ENCODE measurements around the gene HTRA3. TPM values are rescaled to one million over a fixed set of nuclear protein-coding genes. Genes with fewer than 3 reads are reported as not detected.

The HTRA3 gene
- total and polyA plus RNA-seq, 2 experiments from 2014 or later: 3.2 to 5.2 TPM

DNA sequence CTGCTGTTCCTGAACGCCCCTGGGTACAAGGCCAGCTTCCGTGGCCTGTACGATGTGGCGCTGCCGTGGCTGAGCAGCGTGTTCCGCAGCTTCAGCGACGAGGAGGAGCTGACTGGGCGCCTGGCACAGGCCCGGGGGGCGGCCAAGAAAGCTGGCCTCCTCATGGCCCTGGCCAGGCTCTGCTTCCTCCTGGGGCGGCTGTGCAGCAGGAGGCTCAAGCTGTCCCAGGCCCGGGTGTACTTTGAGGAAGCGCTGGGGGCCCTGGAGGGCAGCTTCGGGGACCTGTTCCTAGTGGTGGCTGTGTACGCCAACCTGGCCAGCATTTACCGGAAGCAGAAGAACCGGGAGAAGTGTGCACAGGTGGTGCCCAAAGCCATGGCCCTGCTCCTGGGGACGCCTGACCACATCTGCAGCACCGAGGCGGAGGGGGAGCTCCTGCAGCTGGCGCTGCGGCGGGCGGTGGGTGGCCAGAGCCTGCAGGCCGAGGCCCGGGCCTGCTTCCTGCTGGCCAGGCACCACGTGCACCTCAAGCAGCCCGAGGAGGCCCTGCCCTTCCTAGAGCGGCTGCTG lies 42.3 kb upstream of the HTRA3 start:
- H3K36me3 ChIP-seq (ENCODE audit: low read depth): no peaks in the 10 kb centered on the region
- WGBS, 2 experiments (ENCODE audit: low coverage in 1 of 2, low lambda C conversion rate in 2 of 2, missing lambda C conversion rate in 2 of 2): 92 to 93% methylated on average over 29 to 30 of the region's 31 CpGs
- peaks cover 8% of the 10 kb centered on the region; the same call in 1 of the 2 replicates for H3K4me1 ChIP-seq (ENCODE audit: insufficient read depth)
- H3K79me2 ChIP-seq (ENCODE audit: insufficient read depth): no peaks in the 10 kb centered on the region
- no peak for TF ChIP-seq EZH2 (IDR thresholded peaks at IDR 0.05; ENCODE audit: insufficient read depth, poor library complexity, severe bottlenecking)
- no peak for TF ChIP-seq EZH2phosphoT487 (IDR thresholded peaks at IDR 0.05; ENCODE audit: insufficient read depth, low read depth)
- H4K20me1 ChIP-seq (ENCODE audit: insufficient read depth): no peaks in the 10 kb centered on the region
- H3K9me2 ChIP-seq (ENCODE audit: insufficient read depth): no peaks in the 10 kb centered on the region
- no peak overlapping the region for H3K4me3 ChIP-seq
- H3K4me2 ChIP-seq (ENCODE audit: unreplicated experiment): no peak overlapping the region
- peaks cover 4% of the 10 kb centered on the region; the same call in 1 of the 2 replicates for H3F3A ChIP-seq (ENCODE audit: insufficient read depth)
- no peak for DNase-seq
- in situ Hi-C loops (cut with MboI): loop anchor here (25.0 kb wide), 1 partner anchor 385 kb away; no protein-coding TSS in a partner anchor
- no peak overlapping the region for H3K27ac ChIP-seq
- no peak overlapping the region for H2AFZ ChIP-seq
- no peaks in the 10 kb centered on the region for H3K27me3 ChIP-seq (replicated peaks; ENCODE audit: insufficient read depth)
- H3K9me3 ChIP-seq (ENCODE audit: low read depth): no peaks in the 10 kb centered on the region
- H3K9ac ChIP-seq: no peak overlapping the region

DNA sequence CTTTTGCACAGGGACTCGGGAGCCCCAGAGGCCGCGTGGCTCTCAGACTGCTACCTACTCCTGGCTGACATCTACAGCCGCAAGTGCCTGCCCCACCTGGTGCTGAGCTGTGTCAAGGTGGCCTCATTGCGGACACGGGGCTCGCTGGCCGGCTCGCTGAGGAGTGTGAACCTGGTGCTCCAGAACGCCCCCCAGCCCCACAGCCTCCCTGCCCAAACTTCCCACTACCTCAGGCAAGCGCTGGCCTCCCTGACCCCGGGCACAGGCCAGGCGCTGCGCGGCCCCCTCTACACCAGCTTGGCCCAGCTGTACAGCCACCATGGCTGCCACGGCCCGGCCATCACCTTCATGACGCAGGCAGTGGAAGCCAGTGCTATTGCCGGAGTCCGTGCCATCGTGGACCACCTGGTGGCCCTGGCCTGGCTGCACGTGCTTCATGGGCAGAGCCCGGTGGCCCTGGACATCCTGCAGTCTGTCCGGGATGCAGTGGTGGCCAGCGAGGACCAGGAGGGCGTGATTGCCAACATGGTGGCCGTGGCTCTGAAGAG lies 41.7 kb upstream of the HTRA3 start:
- WGBS, 2 experiments (ENCODE audit: low coverage in 1 of 2, low lambda C conversion rate in 2 of 2, missing lambda C conversion rate in 2 of 2): 88 to 91% methylated on average over 27 of the region's 27 CpGs
- Histone ChIP-seq H3K36me3 (ENCODE audit: low read depth) (no peaks in the 10 kb centered on the region), H3K4me1 (ENCODE audit: insufficient read depth) (peaks cover 8% of the 10 kb centered on the region; the same call in 1 of the 2 replicates), H3K9me2 (ENCODE audit: insufficient read depth) (no peaks in the 10 kb centered on the region), H3K27me3 (replicated peaks; ENCODE audit: insufficient read depth) (no peaks in the 10 kb centered on the region), H3K27ac (no peak overlapping the region), H2AFZ (no peak overlapping the region), H3F3A (ENCODE audit: insufficient read depth) (0 out of 2 replicates have a peak, but pooled peaks cover 4% of the 10 kb centered on the region), H4K20me1 (ENCODE audit: insufficient read depth) (no peaks in the 10 kb centered on the region), H3K9ac (no peak overlapping the region), H3K4me3 (no peak overlapping the region), H3K9me3 (ENCODE audit: low read depth) (no peaks in the 10 kb centered on the region), H3K79me2 (ENCODE audit: insufficient read depth) (no peaks in the 10 kb centered on the region), H3K4me2 (ENCODE audit: unreplicated experiment) (no peak overlapping the region)
- DNase-seq: no peak
- in situ Hi-C loops (cut with MboI): loop anchor here (25.0 kb wide), 1 partner anchor 384 kb away; no protein-coding TSS in a partner anchor
- no peak for TF ChIP-seq EZH2 (IDR thresholded peaks at IDR 0.05; ENCODE audit: insufficient read depth, poor library complexity, severe bottlenecking)
- TF ChIP-seq EZH2phosphoT487 (IDR thresholded peaks at IDR 0.05; ENCODE audit: insufficient read depth, low read depth): no peak

DNA sequence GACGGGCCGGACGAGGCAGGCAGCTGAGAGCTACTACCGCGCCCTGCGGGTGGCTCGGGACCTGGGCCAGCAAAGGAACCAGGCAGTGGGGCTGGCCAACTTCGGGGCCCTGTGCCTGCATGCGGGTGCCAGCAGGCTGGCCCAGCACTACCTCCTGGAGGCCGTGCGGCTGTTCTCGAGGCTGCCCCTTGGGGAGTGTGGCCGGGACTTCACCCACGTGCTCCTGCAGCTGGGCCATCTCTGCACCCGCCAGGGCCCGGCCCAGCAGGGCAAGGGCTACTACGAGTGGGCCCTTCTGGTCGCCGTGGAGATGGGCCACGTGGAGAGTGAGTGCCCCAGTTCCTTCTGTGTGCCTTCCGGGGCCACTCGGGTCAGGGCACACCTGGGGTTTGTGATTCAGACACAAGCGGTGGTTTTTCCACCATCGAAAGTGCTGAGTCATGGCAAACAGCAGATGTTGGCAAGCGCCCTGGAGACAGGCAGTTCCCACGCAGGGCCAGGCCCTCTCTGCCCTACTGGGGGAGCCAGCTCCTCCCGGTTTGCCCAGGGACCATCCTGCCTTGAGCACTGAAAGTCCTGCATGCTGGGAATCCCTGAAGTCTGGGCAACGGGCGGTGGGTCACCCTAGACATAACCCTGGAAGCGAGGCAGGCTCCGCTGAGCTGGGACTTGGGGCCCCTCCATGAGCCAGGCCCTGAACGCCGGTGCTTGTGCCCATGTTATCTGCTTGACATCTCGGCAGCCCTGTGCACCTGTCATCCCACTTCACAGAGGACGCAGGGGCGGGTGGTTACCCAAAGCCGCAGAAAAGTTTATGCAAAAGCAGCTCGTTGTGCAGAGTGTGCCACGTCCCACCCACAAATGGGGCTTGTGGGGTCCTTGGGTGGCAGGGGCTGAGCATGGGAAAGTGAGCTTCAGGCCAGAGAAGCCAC lies 41.0 kb upstream of the HTRA3 start:
- in situ Hi-C loops (cut with MboI): loop anchor here (25.0 kb wide), 1 partner anchor 384 kb away; no protein-coding TSS in a partner anchor
- H3K4me3 ChIP-seq: no peak overlapping the region
- H4K20me1 ChIP-seq (ENCODE audit: insufficient read depth): no peaks in the 10 kb centered on the region
- no peak overlapping the region for H3K4me2 ChIP-seq (ENCODE audit: unreplicated experiment)
- WGBS, 2 experiments (ENCODE audit: low coverage in 1 of 2, low lambda C conversion rate in 2 of 2, missing lambda C conversion rate in 2 of 2): 51 to 55% methylated on average over 39 of the region's 39 CpGs
- no peaks in the 10 kb centered on the region for H3K9me2 ChIP-seq (ENCODE audit: insufficient read depth)
- peak; percentile 90 for DNase-seq
- H3K9ac ChIP-seq: no peak overlapping the region
- H3K27me3 ChIP-seq (replicated peaks; ENCODE audit: insufficient read depth): no peaks in the 10 kb centered on the region
- no peaks in the 10 kb centered on the region for H3K36me3 ChIP-seq (ENCODE audit: low read depth)
- 0 out of 2 replicates have a peak, but pooled peaks cover 4% of the 10 kb centered on the region for H3F3A ChIP-seq (ENCODE audit: insufficient read depth)
- no peaks in the 10 kb centered on the region for H3K79me2 ChIP-seq (ENCODE audit: insufficient read depth)
- H3K4me1 ChIP-seq (ENCODE audit: insufficient read depth): peaks cover 8% of the 10 kb centered on the region; the same call in 1 of the 2 replicates
- H3K27ac ChIP-seq: no peak overlapping the region
- TF ChIP-seq EZH2phosphoT487 (IDR thresholded peaks at IDR 0.05; ENCODE audit: insufficient read depth, low read depth) (no peak), EZH2 (IDR thresholded peaks at IDR 0.05; ENCODE audit: insufficient read depth, poor library complexity, severe bottlenecking) (no peak)
- H3K9me3 ChIP-seq (ENCODE audit: low read depth): no peaks in the 10 kb centered on the region
- H2AFZ ChIP-seq: no peak overlapping the region

DNA sequence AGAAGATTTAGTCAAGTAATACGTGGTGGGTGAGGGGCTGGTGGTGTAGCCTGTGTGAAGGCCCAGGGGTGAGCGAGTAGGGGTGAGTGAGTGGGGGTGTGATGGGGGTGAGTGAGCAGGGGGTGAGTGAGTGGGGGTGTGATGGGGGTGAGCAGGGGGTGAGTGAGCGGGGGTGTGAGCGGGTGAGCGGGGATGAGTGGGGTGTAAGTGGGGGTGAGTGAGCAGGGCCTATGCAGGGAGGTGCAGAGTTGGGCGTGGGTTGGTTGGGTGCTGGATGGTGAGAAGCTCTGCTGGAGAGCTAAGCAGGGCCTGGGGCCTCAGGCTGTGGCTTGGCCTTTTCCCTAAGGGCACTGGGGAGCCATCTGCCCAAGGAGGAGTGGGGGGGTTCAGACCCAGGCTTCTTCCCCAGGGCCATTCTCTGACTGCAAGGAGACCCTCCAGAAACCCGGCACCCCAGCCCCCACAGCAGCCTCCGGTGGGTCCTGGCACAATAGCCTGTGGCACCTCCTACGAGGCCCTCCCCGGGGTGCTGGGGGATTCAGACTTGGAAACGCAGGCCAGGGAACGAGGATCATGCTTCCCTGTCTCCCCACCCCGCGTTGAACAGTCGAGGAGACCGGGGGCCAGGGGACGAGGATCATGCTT lies 40.1 kb upstream of the HTRA3 start:
- Histone ChIP-seq H3K9me2 (ENCODE audit: insufficient read depth) (no peaks in the 10 kb centered on the region), H3K4me1 (ENCODE audit: insufficient read depth) (peaks cover 8% of the 10 kb centered on the region; the same call in 1 of the 2 replicates), H3K9ac (no peak overlapping the region), H2AFZ (no peak overlapping the region), H3K27me3 (replicated peaks; ENCODE audit: insufficient read depth) (no peaks in the 10 kb centered on the region), H3K36me3 (ENCODE audit: low read depth) (no peaks in the 10 kb centered on the region), H3K9me3 (ENCODE audit: low read depth) (no peaks in the 10 kb centered on the region), H4K20me1 (ENCODE audit: insufficient read depth) (no peaks in the 10 kb centered on the region), H3F3A (ENCODE audit: insufficient read depth) (0 out of 2 replicates have a peak, but pooled peaks cover 4% of the 10 kb centered on the region), H3K27ac (no peak overlapping the region), H3K79me2 (ENCODE audit: insufficient read depth) (no peaks in the 10 kb centered on the region), H3K4me3 (no peak overlapping the region), H3K4me2 (ENCODE audit: unreplicated experiment) (no peak overlapping the region)
- in situ Hi-C loops (cut with MboI): loop anchor here (25.0 kb wide), 1 partner anchor 383 kb away; no protein-coding TSS in a partner anchor
- no peak for DNase-seq
- no peak for TF ChIP-seq EZH2phosphoT487 (IDR thresholded peaks at IDR 0.05; ENCODE audit: insufficient read depth, low read depth)
- TF ChIP-seq EZH2 (IDR thresholded peaks at IDR 0.05; ENCODE audit: insufficient read depth, poor library complexity, severe bottlenecking): no peak
- 92 to 97% methylated on average over 8 to 17 of the region's 17 CpGs for WGBS, 2 experiments (ENCODE audit: low coverage in 1 of 2, low lambda C conversion rate in 2 of 2, missing lambda C conversion rate in 2 of 2)

All from GM23248 (cell line).